Measurements from ENCODE around the gene LARP1. TPM values are rescaled to one million over a fixed set of nuclear protein-coding genes. Genes with fewer than 3 reads are reported as not detected.

The LARP1 gene
- total RNA-seq, 2 experiments from 2014 or later = 203 to 213 TPM

DNA sequence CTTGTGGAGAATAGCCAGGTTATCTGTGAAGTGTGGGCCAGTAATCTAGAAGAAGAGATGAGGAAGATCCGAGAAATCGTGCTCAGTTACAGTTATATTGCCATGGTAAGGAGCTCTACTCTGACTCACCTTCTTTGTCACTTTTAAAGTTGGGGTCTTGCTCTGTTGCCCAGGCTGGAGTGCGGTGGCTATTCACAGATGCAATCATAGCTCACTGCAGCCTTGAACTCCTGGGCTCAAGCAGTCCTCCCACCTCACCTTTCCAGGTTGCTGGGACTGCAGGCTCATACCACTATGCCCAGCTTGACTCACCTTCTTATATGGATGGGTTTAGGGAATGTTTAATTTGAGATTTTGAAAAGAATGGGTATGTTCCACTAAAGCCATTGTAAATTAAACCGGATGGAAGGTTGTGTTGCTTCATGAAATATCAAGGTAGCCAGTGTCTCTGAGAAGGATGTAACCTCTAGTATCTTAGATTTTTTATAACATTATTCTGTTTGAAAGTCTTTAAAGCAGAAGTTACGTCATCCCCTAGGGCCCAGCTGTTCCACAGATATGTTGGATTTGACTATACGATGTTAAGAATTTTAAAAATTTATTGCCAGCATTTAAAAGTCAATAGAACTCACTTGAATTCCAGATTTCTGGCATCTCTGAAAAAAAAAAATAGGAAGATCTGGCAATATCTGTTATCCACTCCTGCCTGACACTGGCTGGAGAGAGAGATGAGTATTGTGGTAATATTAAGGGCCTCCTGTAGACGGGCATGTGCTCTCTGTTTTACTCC, 108.3 kb downstream of the LARP1 start:
- H3K4me3 Mint-ChIP-seq = no peak overlapping the region
- ChIA-PET CTCF (interaction anchor here (0.7 to 1.5 kb wide), 2 partner anchors 17 to 67 kb away, joined by 4 read pairs; no protein-coding TSS in a partner anchor), POLR2A (no interaction called here)
- H3K27ac Mint-ChIP-seq = no peak overlapping the region
- no peak for DNase-seq
- H3K4me1 Mint-ChIP-seq = peaks cover 54% of the 10 kb centered on the region
- no peaks in the 10 kb centered on the region for H3K27me3 Mint-ChIP-seq
- peaks cover 71% of the 10 kb centered on the region for H3K36me3 Mint-ChIP-seq (ENCODE audit: low read depth)
- H3K9me3 Mint-ChIP-seq = no peaks in the 10 kb centered on the region

DNA sequence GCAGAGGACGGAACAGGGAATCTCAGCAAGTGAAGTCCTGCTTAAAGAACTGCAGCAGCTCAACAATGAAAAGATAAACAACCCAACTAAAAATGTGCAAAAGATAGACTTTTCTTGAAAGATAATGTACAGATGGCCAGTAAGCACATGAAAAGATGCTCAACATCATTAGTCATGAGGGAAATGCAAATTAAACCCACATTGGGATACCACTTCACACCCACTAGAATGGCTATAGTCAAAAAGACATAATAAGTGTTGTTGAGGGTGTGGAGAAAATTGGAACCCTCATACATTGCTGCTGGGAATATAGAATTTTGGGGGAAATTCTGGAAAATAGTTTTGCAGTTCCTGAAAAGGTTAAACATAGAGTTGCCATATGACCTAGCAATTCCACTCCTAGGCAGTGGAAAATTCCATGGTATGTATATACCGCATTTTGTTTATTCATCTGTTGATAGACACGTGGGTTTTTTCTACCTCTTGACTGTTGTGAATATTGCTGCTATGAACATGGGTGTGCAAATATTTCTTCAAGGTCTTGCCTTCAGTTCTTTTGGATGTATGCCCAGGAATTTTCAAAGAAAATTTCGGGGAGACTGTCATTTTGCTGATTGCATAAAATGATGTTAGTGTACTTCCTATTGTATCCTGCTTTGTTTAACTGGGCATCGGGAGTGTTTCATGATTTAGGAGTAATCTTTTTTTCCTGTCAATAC, 110.4 kb downstream of the LARP1 start:
- POLR2A ChIA-PET = no interaction called here
- peaks cover 51% of the 10 kb centered on the region for H3K4me1 Mint-ChIP-seq
- H3K9me3 Mint-ChIP-seq = no peaks in the 10 kb centered on the region

DNA sequence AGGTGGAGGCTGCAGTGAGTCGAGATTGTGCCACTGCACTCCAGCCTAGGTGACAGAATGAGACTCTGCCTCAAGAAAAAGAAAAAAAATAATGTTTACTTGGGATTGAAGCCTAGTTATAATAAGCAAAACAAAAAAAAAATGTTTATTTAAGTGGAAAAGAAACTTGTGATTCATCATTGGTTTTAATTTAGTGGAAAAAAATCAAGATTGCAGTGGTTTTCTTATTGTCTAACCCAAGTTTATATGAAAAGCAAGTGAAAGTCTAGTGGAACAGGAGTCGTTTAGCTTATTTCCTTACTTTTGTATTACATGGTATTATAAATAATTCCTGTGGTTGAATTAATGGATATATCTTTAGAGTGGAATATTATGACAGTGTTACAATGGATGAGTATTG, 111.7 kb downstream of the LARP1 start:
- H3K36me3 Mint-ChIP-seq (ENCODE audit: low read depth) = peaks cover 72% of the 10 kb centered on the region

More for the DNA sequence above, 110.4 kb downstream of the LARP1 start:
- Mint-ChIP-seq H3K4me3 (no peak overlapping the region), H3K27ac (no peak overlapping the region), H3K27me3 (no peaks in the 10 kb centered on the region), H3K36me3 (ENCODE audit: low read depth) (peaks cover 67% of the 10 kb centered on the region)
- DNase-seq = no peak
- CTCF ChIA-PET = no interaction called here

More for the DNA sequence above, 111.7 kb downstream of the LARP1 start:
- no peak for DNase-seq
- ChIA-PET POLR2A (no interaction called here), CTCF (no interaction called here)
- Mint-ChIP-seq H3K27ac (no peak overlapping the region), H3K9me3 (no peaks in the 10 kb centered on the region), H3K4me3 (no peak overlapping the region), H3K4me1 (peaks cover 38% of the 10 kb centered on the region), H3K27me3 (no peaks in the 10 kb centered on the region)

Small RNA genes within 50 kb of the gene (microRNA-seq; reads per million reads assigned to microRNA genes)
- gene MIR378H (ENCODE audit: borderline microRNAs expressed, borderline replicate concordance) = not detected

Other genes starting within 250 kb of the LARP1 start
- gene FAXDC2, start 95.2 kb downstream of the LARP1 start, total RNA-seq = not detected
- 10 to 100 TPM; 78.7 to 84.7 TPM for gene CNOT8, start 103.2 kb downstream of the LARP1 start, total RNA-seq
- 10 to 100 TPM; 15.7 to 17.8 TPM for gene GEMIN5, start 182.8 kb downstream of the LARP1 start, total RNA-seq
- gene MRPL22, start 185.7 kb downstream of the LARP1 start, total RNA-seq = 10 to 100 TPM; 44.2 to 51.0 TPM

Measured in activated CD4-positive, alpha-beta T cell treated with anti-CD3 and anti-CD28 coated beads, Interleukin-2, amount 10 ng/mL, durations not matched to agents 7 days and 5 days (primary cell).